Right lobe of liver (tissue), 6 donors: ENCODE data around the gene CSDE1. TPM values are rescaled to one million over a fixed set of nuclear protein-coding genes. Genes with fewer than 3 reads are reported as not detected.
"Not testable (repeated sequence)": the region's sequence is repeated elsewhere in the genome, so short reads cannot be mapped to it uniquely, and the experiment has no call there.

ENCODE experiments used
- ATAC-seq, 4 donors: fragments of 200-7000 bp; cut with Tn5 transposase; one replicate each; pipeline ENCODE4 v1.9.1; 2020; ENCODE audit warnings: mild to moderate bottlenecking in 4 of 4, moderate library complexity in 4 of 4
- DNase-seq, 3 donors: peaks; one replicate each; pipeline ENCODE4 v3.0.0-alpha.2; 2020
- H3K27ac ChIP-seq, 3 donors: fragments of 200-600 bp; one replicate each; pipeline ENCODE4 v1.8.0; 2022
- H3K27me3 ChIP-seq, 2 donors: fragments of 200-600 bp; one replicate each; pipeline ENCODE4 v1.8.0; 2022
- H3K36me3 ChIP-seq, 4 donors: fragments of 200-600 bp; sonication (generic) in 1 of 4; one replicate each; pipeline versions ENCODE4 v1.5.1 to v1.8.0; 2017 to 2022; ENCODE audit warnings: control low read depth in 1 of 4
- H3K4me1 ChIP-seq, 4 donors: fragments of 200-600 bp; sonication (generic) in 1 of 4; one replicate each; pipeline versions ENCODE4 v1.5.1 to v1.8.0; 2017 to 2022; ENCODE audit warnings: control low read depth in 1 of 4
- H3K4me3 ChIP-seq, 3 donors: fragments of 200-600 bp; one replicate each; pipeline ENCODE4 v1.8.0; 2022
- H3K9me3 ChIP-seq, 4 donors: fragments of 200-600 bp; sonication (generic) in 1 of 4; one replicate each; pipeline versions ENCODE4 v1.5.1 to v1.8.0; 2017 to 2022; ENCODE audit warnings: control low read depth in 1 of 4
- POLR2A ChIP-seq: fragments of 450-650 bp; IDR thresholded peaks from one replicate; pipeline ENCODE4 v1.6.1; 2017; ENCODE audit warnings: antibody characterized with exemption, mild to moderate bottlenecking
- WGBS: methylation state at CpG from one replicate; pipeline ENCODE4 v1.1.6; 2018; ENCODE audit warnings: low coverage, low lambda C conversion rate; ENCODE audit not compliant: insufficient coverage; ENCODE audit errors: missing lambda C conversion rate; 5-methylcytosine and 5-hydroxymethylcytosine counted together
- intact Hi-C, 2 donors: fragments of 100-400 bp; cut with DNase I; formaldehyde crosslinking; loops; one replicate each; pipeline versions ENCODE4 v1.11.2 to v1.14.1; 2022
- long read RNA-seq: library from polyadenylated mRNA; unstranded; transcript quantifications from one replicate; pipeline ENCODE4 v2.0.0, GENCODE V29; 2019
- total RNA-seq, 6 experiments: library from RNA; depleted of rRNA in 2 of 6; stranded (reverse); fragments of >200 nt in 2 of 6; fragmentation: NEBNext Ultra II Directional in 3 of 6; extraction: Animal tissue kit (Norgen Biotek cat#: 25700) in 3 of 6; gene quantifications; one replicate each; pipeline versions ENCODE4 v1.1.0 to v1.2.4, GENCODE V29; 2016 to 2023
- TF ChIP-seq, protein P1 (sequence below), 4 donors: fragments of 200-600 bp in 3 of 4; fragments of 450-650 bp in 1 of 4; IDR thresholded peaks; one replicate each; pipeline versions ENCODE4 v1.5.1 to v1.8.0; 2016 to 2022; ENCODE audit warnings: antibody characterized with exemption in 4 of 4, mild to moderate bottlenecking in 2 of 4
- donor health status: DM: no; HTN: yes; CAD: no.
- donor health status: DM: no; HTN: no; CAD: no.
- donor health status: DM: no; HTN: no; CAD: no.
- donor health status: DM: no; HTN: yes; CAD: no.
- donor health status: DM: no; HTN: yes; CAD: no.

The CSDE1 gene
- 100 to 1,000 TPM; 195 to 585 (median 269) TPM for total RNA-seq
- long read RNA-seq, full-length matches to known transcripts, result 39 of 47 reads
- long read RNA-seq, partial matches to known transcripts, result 6 of 47 reads
- long read RNA-seq, other reads (novel, unspliced or antisense), result 2 of 47 reads

GRCh38 chr1:114757455-114758255, at the start of gene CSDE1:
Gene CSDE1 (minus strand): TSS chr1:114757984. CDS start chr1:114739890, 18,094 bp downstream.
- intact Hi-C loops, result no loop called here
- DNase-seq (peak; percentile 97 to 98 (median 98)), ATAC-seq (peak; percentile 93 to 98 (median 96))
- Histone ChIP-seq H3K27me3 (no peaks in the 10 kb centered on the region), H3K4me1 (peaks cover 0 to 39% (median 12%) of the 10 kb centered on the region in 4 donors), H3K27ac (peak within 1 kb of the TSS; percentile 99 to 100 (median 100)), H3K4me3 (peak within 1 kb of the TSS; percentile 83 to 86 (median 83)), H3K36me3 (no peaks in the 10 kb centered on the region), H3K9me3 (no peaks in the 10 kb centered on the region)
- TF ChIP-seq POLR2A, result peak; percentile 90
- TF ChIP-seq, protein P1, sequence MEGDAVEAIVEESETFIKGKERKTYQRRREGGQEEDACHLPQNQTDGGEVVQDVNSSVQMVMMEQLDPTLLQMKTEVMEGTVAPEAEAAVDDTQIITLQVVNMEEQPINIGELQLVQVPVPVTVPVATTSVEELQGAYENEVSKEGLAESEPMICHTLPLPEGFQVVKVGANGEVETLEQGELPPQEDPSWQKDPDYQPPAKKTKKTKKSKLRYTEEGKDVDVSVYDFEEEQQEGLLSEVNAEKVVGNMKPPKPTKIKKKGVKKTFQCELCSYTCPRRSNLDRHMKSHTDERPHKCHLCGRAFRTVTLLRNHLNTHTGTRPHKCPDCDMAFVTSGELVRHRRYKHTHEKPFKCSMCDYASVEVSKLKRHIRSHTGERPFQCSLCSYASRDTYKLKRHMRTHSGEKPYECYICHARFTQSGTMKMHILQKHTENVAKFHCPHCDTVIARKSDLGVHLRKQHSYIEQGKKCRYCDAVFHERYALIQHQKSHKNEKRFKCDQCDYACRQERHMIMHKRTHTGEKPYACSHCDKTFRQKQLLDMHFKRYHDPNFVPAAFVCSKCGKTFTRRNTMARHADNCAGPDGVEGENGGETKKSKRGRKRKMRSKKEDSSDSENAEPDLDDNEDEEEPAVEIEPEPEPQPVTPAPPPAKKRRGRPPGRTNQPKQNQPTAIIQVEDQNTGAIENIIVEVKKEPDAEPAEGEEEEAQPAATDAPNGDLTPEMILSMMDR (IDR thresholded peaks at IDR 0.05), result peak; percentile 5 to 29 (median 20)
- WGBS, result 0% methylated on average over 23 of the region's 50 CpGs

- H3K4me3 ChIP-seq, H3K27ac ChIP-seq, ATAC-seq, H3K27me3 ChIP-seq, H3K9me3 ChIP-seq, DNase-seq, H3K36me3 ChIP-seq, H3K4me1 ChIP-seq, intact Hi-C loops: not testable (repeated sequence)
- WGBS, result no CpG with 5 or more reads among the region's 33 CpGs
Measured at GRCh38 chr1:114804449-114804848, 46.7 kb upstream of the CSDE1 start.

DNA sequence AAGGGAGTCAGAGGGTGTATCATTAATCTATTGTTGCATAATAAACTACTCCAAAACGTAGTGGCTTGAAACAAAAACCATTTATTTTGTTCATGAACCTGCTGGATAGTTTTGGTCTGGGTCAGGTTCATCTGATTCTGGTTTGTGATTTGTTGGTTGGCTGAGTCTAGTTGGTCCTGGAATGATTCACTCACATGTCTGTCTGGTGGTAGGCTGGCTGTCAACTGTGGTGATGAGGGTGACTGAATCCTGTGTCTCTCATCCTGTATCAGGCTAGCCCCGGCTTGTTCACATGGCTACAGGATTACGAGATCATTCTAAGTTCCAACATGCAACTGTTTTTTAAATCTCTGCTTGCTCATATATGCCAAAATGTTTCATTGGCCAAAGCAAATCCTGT, 45.2 kb upstream of the CSDE1 start:
- DNase-seq (no peak), ATAC-seq (no peak)
- 61% methylated on average over 3 of the region's 3 CpGs for WGBS
- Histone ChIP-seq H3K27me3 (no peaks in the 10 kb centered on the region), H3K9me3 (no peaks in the 10 kb centered on the region), H3K4me1 (no peaks in the 10 kb centered on the region), H3K4me3 (no peak overlapping the region), H3K36me3 (no peaks in the 10 kb centered on the region), H3K27ac (no peak overlapping the region)
- TF ChIP-seq, protein P1 (IDR thresholded peaks at IDR 0.05), result no peak
- TF ChIP-seq POLR2A, result no peak
- intact Hi-C loops, result no loop called here

DNA sequence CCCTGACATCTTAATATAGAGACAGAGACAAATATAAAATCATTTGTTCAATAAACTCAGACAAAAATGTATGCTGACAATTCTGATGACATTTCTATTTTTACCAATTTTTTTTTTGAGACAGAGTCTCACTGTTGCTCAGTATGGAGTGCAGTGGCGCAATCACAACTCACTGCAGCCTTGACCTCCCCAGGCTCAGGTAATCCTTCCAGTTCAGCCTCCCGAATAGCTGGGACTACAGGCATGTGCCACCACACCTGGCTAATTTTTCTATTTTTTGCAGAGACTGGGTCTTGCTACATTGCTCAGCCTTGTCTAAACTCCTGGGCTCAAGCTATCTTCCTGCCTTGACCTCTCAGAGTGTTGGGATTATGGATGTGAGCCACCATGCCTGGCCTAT, 36.3 kb upstream of the CSDE1 start:
- H3K27me3 ChIP-seq, result no peaks in the 10 kb centered on the region
- H3K27ac ChIP-seq, result no peak overlapping the region
- H3K4me1 ChIP-seq, result no peaks in the 10 kb centered on the region
- ATAC-seq, result no peak
- TF ChIP-seq, protein P1 (IDR thresholded peaks at IDR 0.05), result no peak
- no peaks in the 10 kb centered on the region for H3K36me3 ChIP-seq
- intact Hi-C loops, result no loop called here
- H3K4me3 ChIP-seq, result no peak overlapping the region
- WGBS, result 63% methylated on average over 2 of the region's 2 CpGs
- DNase-seq, result no peak
- H3K9me3 ChIP-seq, result no peaks in the 10 kb centered on the region

DNA sequence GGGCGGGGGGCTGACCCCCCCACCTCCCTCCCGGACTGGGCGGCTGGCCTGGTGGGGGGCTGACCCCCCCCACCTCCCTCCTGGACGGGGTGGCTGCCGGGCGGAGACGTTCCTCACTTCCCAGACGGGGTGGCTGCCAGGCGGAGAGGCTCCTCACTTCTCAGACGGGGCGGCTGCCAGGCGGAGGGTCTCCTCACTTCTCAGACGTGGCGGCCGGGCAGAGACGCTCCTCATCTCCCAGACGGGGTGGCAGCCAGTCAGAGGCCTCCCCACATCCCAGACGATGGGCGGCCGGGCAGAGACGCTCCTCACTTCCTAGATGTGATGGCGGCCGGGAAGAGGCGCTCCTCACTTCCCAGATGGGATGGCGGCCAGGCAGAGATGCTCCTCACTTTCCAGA, 32.8 kb upstream of the CSDE1 start:
- H3K36me3 ChIP-seq, H3K4me1 ChIP-seq, intact Hi-C loops, H3K27me3 ChIP-seq, ATAC-seq, DNase-seq, H3K9me3 ChIP-seq, H3K4me3 ChIP-seq, H3K27ac ChIP-seq: not testable (repeated sequence)
- no CpG with 5 or more reads among the region's 25 CpGs for WGBS

DNA sequence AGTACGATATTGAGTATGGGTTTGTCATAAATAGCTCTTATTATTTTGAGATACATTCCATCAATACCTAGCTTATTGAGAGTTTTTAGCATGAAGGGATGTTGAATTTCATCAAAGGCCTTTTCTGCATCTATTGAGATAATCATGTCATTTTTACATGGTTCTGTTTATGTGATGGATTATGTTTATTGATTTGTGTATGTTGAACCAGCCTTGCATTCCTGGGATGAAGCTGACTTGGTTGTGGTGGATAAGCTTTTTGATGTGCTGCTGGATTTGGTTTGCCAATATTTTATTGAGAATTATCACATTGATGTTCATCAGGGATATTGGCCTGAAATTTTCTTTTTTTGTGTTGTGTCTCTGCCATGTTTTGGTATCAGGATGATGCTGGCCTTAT, 28.7 kb upstream of the CSDE1 start:
- H3K36me3 ChIP-seq, H3K4me3 ChIP-seq, H3K27ac ChIP-seq, DNase-seq, H3K27me3 ChIP-seq, intact Hi-C loops, H3K4me1 ChIP-seq, ATAC-seq, H3K9me3 ChIP-seq: not testable (repeated sequence)
- WGBS, result 71% methylated on average over 1 of the region's 1 CpG
